HepG2 (cell line): ENCODE measurements around the gene TSHZ2.

Experiments
- IRX3 ChIP-seq: sonication (generic); formaldehyde crosslinking; IDR thresholded peaks from 2 replicates; pipeline ENCODE4 v1.8.1; 2023; ENCODE audit warnings: mild to moderate bottlenecking, low read depth, missing genetic modification reagents, borderline replicate concordance
- JUN ChIP-seq: sonication (generic); formaldehyde crosslinking; IDR thresholded peaks from 2 replicates; pipeline ENCODE4 v1.4.0; 2020; ENCODE audit warnings: mild to moderate bottlenecking, missing genetic modification reagents
- YY1 ChIP-seq: IDR thresholded peaks from 2 replicates; pipeline ENCODE4 v1.6.1; 2011; ENCODE audit warnings: low read length, low read depth, moderate library complexity, mild to moderate bottlenecking; ENCODE audit not compliant: insufficient read depth, insufficient replicate concordance
- ZBTB20 ChIP-seq: sonication (generic); formaldehyde crosslinking; IDR thresholded peaks from 2 replicates; pipeline ENCODE4 v1.8.1; 2023; ENCODE audit warnings: missing genetic modification reagents, low read depth, mild to moderate bottlenecking, borderline replicate concordance
- ZMYM3 ChIP-seq: sonication (generic); formaldehyde crosslinking; IDR thresholded peaks from 2 replicates; pipeline ENCODE4 v1.5.1; 2020; ENCODE audit warnings: mild to moderate bottlenecking, missing genetic modification reagents
- ZNF766 ChIP-seq: sonication (generic); formaldehyde crosslinking; IDR thresholded peaks from 2 replicates; pipeline ENCODE4 v1.5.0; 2020; ENCODE audit warnings: missing genetic modification reagents, borderline replicate concordance
- TF ChIP-seq, protein P1 (sequence below): sonication (generic); formaldehyde crosslinking; IDR thresholded peaks from 2 replicates; pipeline ENCODE4 v1.8.1; 2023; ENCODE audit warnings: mild to moderate bottlenecking, moderate library complexity, missing genetic modification reagents
- TF ChIP-seq, protein P2 (sequence below): sonication (generic); formaldehyde crosslinking; IDR thresholded peaks from 2 replicates; pipeline ENCODE4 v1.5.0; 2020; ENCODE audit warnings: mild to moderate bottlenecking, missing genetic modification reagents, moderate library complexity

DNA sequence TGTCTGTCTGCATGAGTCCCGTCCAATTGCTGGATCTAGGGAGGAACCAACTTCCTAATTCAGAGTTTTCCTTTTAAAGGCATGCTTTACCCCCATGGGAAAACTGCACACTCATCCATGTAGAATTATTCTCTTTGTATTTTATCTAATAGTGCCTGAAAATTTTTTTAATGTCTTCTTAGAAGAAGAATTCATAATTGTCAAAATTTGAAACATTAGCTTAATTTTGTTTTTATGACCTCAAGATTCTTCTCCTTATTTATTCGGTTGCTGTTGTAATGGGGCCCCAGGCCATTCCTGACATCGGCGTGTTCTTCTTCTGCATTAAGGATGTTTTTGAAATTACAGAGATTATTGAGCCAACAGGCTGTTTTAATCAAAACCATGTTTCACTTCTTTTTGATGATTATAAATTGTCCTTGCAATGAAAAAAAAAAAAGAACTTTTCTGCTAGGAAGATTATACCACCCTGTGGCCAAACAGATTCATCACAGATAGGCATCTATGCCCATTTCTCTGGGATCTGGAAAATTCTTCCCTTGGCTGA, 521.2 kb downstream of the TSHZ2 start:
- TF ChIP-seq IRX3 (CRISPR knock-in tag) (no peak), ZMYM3 (CRISPR knock-in tag) (no peak), ZNF766 (CRISPR knock-in tag) (no peak), JUN (CRISPR knock-in tag) (no peak), YY1 (no peak), ZBTB20 (CRISPR knock-in tag) (no peak)
- TF ChIP-seq, protein P1, sequence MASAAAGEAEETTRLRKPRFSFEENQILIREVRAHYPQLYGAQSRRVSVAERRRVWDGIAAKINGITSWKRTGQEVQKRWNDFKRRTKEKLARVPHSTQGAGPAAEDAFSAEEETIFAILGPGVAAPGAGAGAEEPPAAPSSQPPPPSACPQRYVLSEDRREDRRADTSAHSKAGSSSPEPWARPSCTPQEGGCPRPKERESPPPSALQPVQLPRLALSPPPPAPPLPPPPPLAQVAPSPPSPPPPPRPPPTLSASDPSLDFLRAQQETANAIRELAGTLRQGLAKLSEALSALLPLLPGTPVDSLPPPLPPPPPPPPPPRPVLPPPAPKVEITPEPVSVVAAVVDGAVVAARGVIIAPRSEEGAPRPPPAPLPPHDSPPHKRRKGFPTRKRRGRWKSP (CRISPR knock-in tag) = no peak
- TF ChIP-seq, protein P2, sequence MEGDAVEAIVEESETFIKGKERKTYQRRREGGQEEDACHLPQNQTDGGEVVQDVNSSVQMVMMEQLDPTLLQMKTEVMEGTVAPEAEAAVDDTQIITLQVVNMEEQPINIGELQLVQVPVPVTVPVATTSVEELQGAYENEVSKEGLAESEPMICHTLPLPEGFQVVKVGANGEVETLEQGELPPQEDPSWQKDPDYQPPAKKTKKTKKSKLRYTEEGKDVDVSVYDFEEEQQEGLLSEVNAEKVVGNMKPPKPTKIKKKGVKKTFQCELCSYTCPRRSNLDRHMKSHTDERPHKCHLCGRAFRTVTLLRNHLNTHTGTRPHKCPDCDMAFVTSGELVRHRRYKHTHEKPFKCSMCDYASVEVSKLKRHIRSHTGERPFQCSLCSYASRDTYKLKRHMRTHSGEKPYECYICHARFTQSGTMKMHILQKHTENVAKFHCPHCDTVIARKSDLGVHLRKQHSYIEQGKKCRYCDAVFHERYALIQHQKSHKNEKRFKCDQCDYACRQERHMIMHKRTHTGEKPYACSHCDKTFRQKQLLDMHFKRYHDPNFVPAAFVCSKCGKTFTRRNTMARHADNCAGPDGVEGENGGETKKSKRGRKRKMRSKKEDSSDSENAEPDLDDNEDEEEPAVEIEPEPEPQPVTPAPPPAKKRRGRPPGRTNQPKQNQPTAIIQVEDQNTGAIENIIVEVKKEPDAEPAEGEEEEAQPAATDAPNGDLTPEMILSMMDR (CRISPR knock-in tag) = no peak
